Measurements from ENCODE around the gene INO80B. TPM values are rescaled to one million over a fixed set of nuclear protein-coding genes. Genes with fewer than 3 reads are reported as not detected.

Gene INO80B
- total RNA-seq, 1 donor: 13.5 TPM

GRCh38 chr2:74489906-74490305, 35.0 kb downstream of the INO80B start:
- TF ChIP-seq CTCF (IDR thresholded peaks at IDR 0.05; ENCODE audit: insufficient read depth, low read length): no peak
- no peak for DNase-seq (ENCODE audit: low read depth)
- no peak overlapping the region for H3K4me3 ChIP-seq (ENCODE audit: low read depth, low read length)

- no peak overlapping the region for H3K4me3 ChIP-seq (ENCODE audit: low read depth, low read length)
- DNase-seq (ENCODE audit: low read depth): no peak
- TF ChIP-seq CTCF (IDR thresholded peaks at IDR 0.05; ENCODE audit: insufficient read depth, low read length): no peak
Observed at GRCh38 chr2:74491648-74492544, 37.0 kb downstream of the INO80B start.

GRCh38 chr2:74493546-74493945, 38.7 kb downstream of the INO80B start:
- H3K4me3 ChIP-seq (ENCODE audit: low read depth, low read length): no peak overlapping the region
- DNase-seq (ENCODE audit: low read depth): no peak
- TF ChIP-seq CTCF (IDR thresholded peaks at IDR 0.05; ENCODE audit: insufficient read depth, low read length): no peak

GRCh38 chr2:74495440-74495839, 40.6 kb downstream of the INO80B start:
- TF ChIP-seq CTCF (IDR thresholded peaks at IDR 0.05; ENCODE audit: insufficient read depth, low read length): no peak
- no peak overlapping the region for H3K4me3 ChIP-seq (ENCODE audit: low read depth, low read length)
- no peak for DNase-seq (ENCODE audit: low read depth)

- no peak for DNase-seq (ENCODE audit: low read depth)
- H3K4me3 ChIP-seq (ENCODE audit: low read depth, low read length): no peak overlapping the region
- TF ChIP-seq CTCF (IDR thresholded peaks at IDR 0.05; ENCODE audit: insufficient read depth, low read length): no peak
Observed at GRCh38 chr2:74496997-74497776, 42.3 kb downstream of the INO80B start.

GRCh38 chr2:74497777-74498499, 43.1 kb downstream of the INO80B start:
- H3K4me3 ChIP-seq (ENCODE audit: low read depth, low read length): peak overlapping the region; percentile 49
- DNase-seq (ENCODE audit: low read depth): no peak
- no peak for TF ChIP-seq CTCF (IDR thresholded peaks at IDR 0.05; ENCODE audit: insufficient read depth, low read length)
